HepG2 (cell line): Measurements from ENCODE around the gene GNG10. TPM values are rescaled to one million over a fixed set of nuclear protein-coding genes. Genes with fewer than 3 reads are reported as not detected.

Experiments used
- FOSL1 ChIP-seq: sonication (generic); formaldehyde crosslinking; IDR thresholded peaks from 2 replicates; pipeline ENCODE4 v1.9.0; 2021; ENCODE audit warnings: missing genetic modification reagents, borderline replicate concordance
- GATA4 ChIP-seq: sonication (generic); IDR thresholded peaks from 2 replicates; pipeline ENCODE4 v1.6.1; 2016; ENCODE audit warnings: antibody characterized with exemption, low read depth, borderline replicate concordance
- KAT2B ChIP-seq: fragments of 150-350 bp; IDR thresholded peaks from 2 replicates; pipeline ENCODE4 v1.6.1; 2014; ENCODE audit warnings: low read depth, low read length, borderline replicate concordance
- MED8 ChIP-seq: sonication (generic); formaldehyde crosslinking; IDR thresholded peaks from 2 replicates; pipeline ENCODE4 v1.8.1; 2023; ENCODE audit warnings: mild to moderate bottlenecking, missing genetic modification reagents; ENCODE audit not compliant: insufficient replicate concordance
- MYC ChIP-seq: sonication (generic); formaldehyde crosslinking; IDR thresholded peaks from 2 replicates; pipeline ENCODE4 v1.9.0; 2021; ENCODE audit warnings: missing genetic modification reagents, borderline replicate concordance
- PAX8 ChIP-seq: sonication (generic); formaldehyde crosslinking; IDR thresholded peaks from 2 replicates; pipeline ENCODE4 v1.8.0; 2022; ENCODE audit warnings: mild to moderate bottlenecking, missing genetic modification reagents, borderline replicate concordance
- TP53 ChIP-seq: sonication (generic); formaldehyde crosslinking; conservative IDR thresholded peaks from 2 replicates; pipeline ENCODE4 v1.4.0; 2020; ENCODE audit warnings: missing genetic modification reagents
- XRCC5 ChIP-seq: fragments of 200-400 bp; formaldehyde crosslinking; optimal IDR thresholded peaks from 2 replicates; pipeline ENCODE3; 2017; ENCODE audit warnings: mild to moderate bottlenecking, low read length
- ZNF619 ChIP-seq: sonication (generic); formaldehyde crosslinking; IDR thresholded peaks from 2 replicates; pipeline ENCODE4 v1.4.0; 2020; ENCODE audit warnings: mild to moderate bottlenecking, missing genetic modification reagents
- ZNF83 ChIP-seq: sonication (generic); formaldehyde crosslinking; IDR thresholded peaks from 2 replicates; pipeline ENCODE4 v1.4.0; 2020; ENCODE audit warnings: missing genetic modification reagents, mild to moderate bottlenecking, borderline replicate concordance
- polyA plus RNA-seq, 8 experiments: library from polyadenylated mRNA; depleted of rRNA in 3 of 8; stranded (reverse) in 7 of 8; unstranded in 1 of 8; fragments of >200 nt; fragmentation: Illumina TruSeq in 4 of 8; extraction: Trizol in 4 of 8; gene quantifications; 2 replicates each; pipeline versions ENCODE4 v1.2.1 to v1.2.3, GENCODE V29; 2011 to 2016; ENCODE audit warnings: low read depth in 4 of 8, missing spikeins in 1 of 8, mixed read lengths in 1 of 8; ENCODE audit not compliant: insufficient read depth in 1 of 8
- total RNA-seq, 5 experiments: library from RNA; depleted of rRNA; stranded (reverse); fragments of >200 nt; fragmentation: Illumina TruSeq; extraction: Trizol; gene quantifications; 2 replicates each; pipeline ENCODE4 v1.2.3, GENCODE V29; 2016; ENCODE audit warnings: low read depth in 1 of 5
- TF ChIP-seq, protein P1 (sequence below): sonication (generic); formaldehyde crosslinking; conservative IDR thresholded peaks from 2 replicates; pipeline ENCODE4 v1.4.0; 2020; ENCODE audit warnings: mild to moderate bottlenecking, missing genetic modification reagents, moderate library complexity
- TF ChIP-seq, protein P2 (sequence below): sonication (generic); formaldehyde crosslinking; IDR thresholded peaks from 2 replicates; pipeline ENCODE4 v1.5.1; 2020; ENCODE audit warnings: missing genetic modification reagents, mild to moderate bottlenecking, borderline replicate concordance
- TF ChIP-seq, protein P3 (sequence below): sonication (generic); formaldehyde crosslinking; IDR thresholded peaks from 2 replicates; pipeline ENCODE4 v1.4.0; 2020; ENCODE audit warnings: mild to moderate bottlenecking, low read depth, missing genetic modification reagents
- TF ChIP-seq, protein P4 (sequence below): IDR thresholded peaks from 2 replicates; pipeline ENCODE4 v1.6.1; 2018; ENCODE audit warnings: missing genetic modification reagents, mild to moderate bottlenecking, missing compliant biosample characterization
- TF ChIP-seq, protein P5 (sequence below): sonication (generic); formaldehyde crosslinking; conservative IDR thresholded peaks from 2 replicates; pipeline ENCODE4 v1.8.0; 2022; ENCODE audit warnings: low read depth, missing genetic modification reagents
- TF ChIP-seq, protein P6 (sequence below): sonication (generic); formaldehyde crosslinking; IDR thresholded peaks from 2 replicates; pipeline ENCODE4 v1.8.0; 2022; ENCODE audit warnings: missing genetic modification reagents, mild to moderate bottlenecking, borderline replicate concordance
- TF ChIP-seq, protein P7 (sequence below): sonication (generic); formaldehyde crosslinking; IDR thresholded peaks from 2 replicates; pipeline ENCODE4 v1.5.1; 2020; ENCODE audit warnings: missing genetic modification reagents, mild to moderate bottlenecking, borderline replicate concordance

GNG10 gene
- total and polyA plus RNA-seq, 2 of the 13 experiments (the other 11 are each of a cell fraction or from before 2014, with no cell fraction given): 29.8 to 32.4 TPM

DNA sequence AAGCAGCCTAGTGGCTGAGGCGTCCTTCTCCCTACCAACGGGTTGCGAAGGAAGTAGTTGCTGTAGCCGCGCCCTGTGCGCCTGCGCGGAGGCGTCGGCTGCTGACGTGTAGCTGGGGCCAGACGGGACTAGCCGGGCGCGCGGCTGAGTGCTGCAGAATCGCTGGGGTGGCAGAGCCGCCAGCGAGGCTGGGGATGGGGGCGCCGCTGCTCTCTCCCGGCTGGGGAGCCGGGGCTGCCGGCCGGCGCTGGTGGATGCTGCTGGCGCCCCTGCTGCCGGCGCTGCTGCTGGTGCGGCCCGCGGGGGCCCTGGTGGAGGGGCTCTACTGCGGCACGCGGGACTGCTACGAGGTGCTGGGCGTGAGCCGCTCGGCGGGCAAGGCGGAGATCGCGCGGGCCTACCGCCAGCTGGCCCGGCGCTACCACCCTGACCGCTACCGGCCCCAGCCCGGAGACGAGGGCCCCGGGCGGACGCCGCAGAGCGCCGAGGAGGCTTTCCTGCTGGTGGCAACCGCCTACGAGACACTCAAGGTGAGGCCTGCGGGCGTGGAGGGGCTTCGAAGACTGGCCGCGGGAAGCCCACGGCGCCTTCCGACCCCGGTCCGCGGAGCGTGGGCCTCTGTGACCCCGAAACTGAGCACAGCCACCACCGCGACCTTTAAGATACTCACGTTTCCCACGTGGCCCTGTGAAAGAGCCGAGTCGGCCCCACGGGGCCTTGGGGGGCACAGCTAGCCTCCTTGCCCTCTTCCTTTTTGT, 30.0 kb upstream of the GNG10 start, which contains the start of gene DNAJC25 (continued):
- TF ChIP-seq, protein P1, sequence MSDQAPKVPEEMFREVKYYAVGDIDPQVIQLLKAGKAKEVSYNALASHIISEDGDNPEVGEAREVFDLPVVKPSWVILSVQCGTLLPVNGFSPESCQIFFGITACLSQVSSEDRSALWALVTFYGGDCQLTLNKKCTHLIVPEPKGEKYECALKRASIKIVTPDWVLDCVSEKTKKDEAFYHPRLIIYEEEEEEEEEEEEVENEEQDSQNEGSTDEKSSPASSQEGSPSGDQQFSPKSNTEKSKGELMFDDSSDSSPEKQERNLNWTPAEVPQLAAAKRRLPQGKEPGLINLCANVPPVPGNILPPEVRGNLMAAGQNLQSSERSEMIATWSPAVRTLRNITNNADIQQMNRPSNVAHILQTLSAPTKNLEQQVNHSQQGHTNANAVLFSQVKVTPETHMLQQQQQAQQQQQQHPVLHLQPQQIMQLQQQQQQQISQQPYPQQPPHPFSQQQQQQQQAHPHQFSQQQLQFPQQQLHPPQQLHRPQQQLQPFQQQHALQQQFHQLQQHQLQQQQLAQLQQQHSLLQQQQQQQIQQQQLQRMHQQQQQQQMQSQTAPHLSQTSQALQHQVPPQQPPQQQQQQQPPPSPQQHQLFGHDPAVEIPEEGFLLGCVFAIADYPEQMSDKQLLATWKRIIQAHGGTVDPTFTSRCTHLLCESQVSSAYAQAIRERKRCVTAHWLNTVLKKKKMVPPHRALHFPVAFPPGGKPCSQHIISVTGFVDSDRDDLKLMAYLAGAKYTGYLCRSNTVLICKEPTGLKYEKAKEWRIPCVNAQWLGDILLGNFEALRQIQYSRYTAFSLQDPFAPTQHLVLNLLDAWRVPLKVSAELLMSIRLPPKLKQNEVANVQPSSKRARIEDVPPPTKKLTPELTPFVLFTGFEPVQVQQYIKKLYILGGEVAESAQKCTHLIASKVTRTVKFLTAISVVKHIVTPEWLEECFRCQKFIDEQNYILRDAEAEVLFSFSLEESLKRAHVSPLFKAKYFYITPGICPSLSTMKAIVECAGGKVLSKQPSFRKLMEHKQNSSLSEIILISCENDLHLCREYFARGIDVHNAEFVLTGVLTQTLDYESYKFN (CRISPR knock-in tag): peak; percentile 51
- no peak for TF ChIP-seq TP53 (CRISPR knock-in tag)
- TF ChIP-seq, protein P2, sequence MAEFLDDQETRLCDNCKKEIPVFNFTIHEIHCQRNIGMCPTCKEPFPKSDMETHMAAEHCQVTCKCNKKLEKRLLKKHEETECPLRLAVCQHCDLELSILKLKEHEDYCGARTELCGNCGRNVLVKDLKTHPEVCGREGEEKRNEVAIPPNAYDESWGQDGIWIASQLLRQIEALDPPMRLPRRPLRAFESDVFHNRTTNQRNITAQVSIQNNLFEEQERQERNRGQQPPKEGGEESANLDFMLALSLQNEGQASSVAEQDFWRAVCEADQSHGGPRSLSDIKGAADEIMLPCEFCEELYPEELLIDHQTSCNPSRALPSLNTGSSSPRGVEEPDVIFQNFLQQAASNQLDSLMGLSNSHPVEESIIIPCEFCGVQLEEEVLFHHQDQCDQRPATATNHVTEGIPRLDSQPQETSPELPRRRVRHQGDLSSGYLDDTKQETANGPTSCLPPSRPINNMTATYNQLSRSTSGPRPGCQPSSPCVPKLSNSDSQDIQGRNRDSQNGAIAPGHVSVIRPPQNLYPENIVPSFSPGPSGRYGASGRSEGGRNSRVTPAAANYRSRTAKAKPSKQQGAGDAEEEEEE (CRISPR knock-in tag): no peak; the same call in 1 of the 2 replicates
- TF ChIP-seq, protein P3, sequence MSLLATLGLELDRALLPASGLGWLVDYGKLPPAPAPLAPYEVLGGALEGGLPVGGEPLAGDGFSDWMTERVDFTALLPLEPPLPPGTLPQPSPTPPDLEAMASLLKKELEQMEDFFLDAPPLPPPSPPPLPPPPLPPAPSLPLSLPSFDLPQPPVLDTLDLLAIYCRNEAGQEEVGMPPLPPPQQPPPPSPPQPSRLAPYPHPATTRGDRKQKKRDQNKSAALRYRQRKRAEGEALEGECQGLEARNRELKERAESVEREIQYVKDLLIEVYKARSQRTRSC (CRISPR knock-in tag): no peak
- peak; percentile 7 for TF ChIP-seq MED8 (CRISPR knock-in tag)
- TF ChIP-seq XRCC5: no peak
- 0 out of 2 replicates have a peak, but pooled peaks have one; percentile 13 for TF ChIP-seq ZNF619 (CRISPR knock-in tag)
- no peak for TF ChIP-seq KAT2B
- TF ChIP-seq, protein P4, sequence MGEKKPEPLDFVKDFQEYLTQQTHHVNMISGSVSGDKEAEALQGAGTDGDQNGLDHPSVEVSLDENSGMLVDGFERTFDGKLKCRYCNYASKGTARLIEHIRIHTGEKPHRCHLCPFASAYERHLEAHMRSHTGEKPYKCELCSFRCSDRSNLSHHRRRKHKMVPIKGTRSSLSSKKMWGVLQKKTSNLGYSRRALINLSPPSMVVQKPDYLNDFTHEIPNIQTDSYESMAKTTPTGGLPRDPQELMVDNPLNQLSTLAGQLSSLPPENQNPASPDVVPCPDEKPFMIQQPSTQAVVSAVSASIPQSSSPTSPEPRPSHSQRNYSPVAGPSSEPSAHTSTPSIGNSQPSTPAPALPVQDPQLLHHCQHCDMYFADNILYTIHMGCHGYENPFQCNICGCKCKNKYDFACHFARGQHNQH (CRISPR knock-in tag): peak; percentile 88
- peak; percentile 92 for TF ChIP-seq GATA4
- TF ChIP-seq FOSL1 (CRISPR knock-in tag): no peak
- TF ChIP-seq, protein P5, sequence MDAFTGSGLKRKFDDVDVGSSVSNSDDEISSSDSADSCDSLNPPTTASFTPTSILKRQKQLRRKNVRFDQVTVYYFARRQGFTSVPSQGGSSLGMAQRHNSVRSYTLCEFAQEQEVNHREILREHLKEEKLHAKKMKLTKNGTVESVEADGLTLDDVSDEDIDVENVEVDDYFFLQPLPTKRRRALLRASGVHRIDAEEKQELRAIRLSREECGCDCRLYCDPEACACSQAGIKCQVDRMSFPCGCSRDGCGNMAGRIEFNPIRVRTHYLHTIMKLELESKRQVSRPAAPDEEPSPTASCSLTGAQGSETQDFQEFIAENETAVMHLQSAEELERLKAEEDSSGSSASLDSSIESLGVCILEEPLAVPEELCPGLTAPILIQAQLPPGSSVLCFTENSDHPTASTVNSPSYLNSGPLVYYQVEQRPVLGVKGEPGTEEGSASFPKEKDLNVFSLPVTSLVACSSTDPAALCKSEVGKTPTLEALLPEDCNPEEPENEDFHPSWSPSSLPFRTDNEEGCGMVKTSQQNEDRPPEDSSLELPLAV: no peak
- TF ChIP-seq, protein P6, sequence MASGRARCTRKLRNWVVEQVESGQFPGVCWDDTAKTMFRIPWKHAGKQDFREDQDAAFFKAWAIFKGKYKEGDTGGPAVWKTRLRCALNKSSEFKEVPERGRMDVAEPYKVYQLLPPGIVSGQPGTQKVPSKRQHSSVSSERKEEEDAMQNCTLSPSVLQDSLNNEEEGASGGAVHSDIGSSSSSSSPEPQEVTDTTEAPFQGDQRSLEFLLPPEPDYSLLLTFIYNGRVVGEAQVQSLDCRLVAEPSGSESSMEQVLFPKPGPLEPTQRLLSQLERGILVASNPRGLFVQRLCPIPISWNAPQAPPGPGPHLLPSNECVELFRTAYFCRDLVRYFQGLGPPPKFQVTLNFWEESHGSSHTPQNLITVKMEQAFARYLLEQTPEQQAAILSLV (CRISPR knock-in tag): peak; percentile 90; the same call in 1 of the 2 replicates
- TF ChIP-seq, protein P7, sequence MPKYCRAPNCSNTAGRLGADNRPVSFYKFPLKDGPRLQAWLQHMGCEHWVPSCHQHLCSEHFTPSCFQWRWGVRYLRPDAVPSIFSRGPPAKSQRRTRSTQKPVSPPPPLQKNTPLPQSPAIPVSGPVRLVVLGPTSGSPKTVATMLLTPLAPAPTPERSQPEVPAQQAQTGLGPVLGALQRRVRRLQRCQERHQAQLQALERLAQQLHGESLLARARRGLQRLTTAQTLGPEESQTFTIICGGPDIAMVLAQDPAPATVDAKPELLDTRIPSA (CRISPR knock-in tag): no peak
- peak; percentile 76 for TF ChIP-seq MYC (CRISPR knock-in tag)
- TF ChIP-seq ZNF83: no peak
- TF ChIP-seq PAX8 (CRISPR knock-in tag): 0 out of 2 replicates have a peak, but pooled peaks have one; percentile 93
